Ovary (tissue), 3 donors: ENCODE measurements around the gene TBATA.

ENCODE experiments used
- POLR2A ChIP-seq: fragments of 450-650 bp; IDR thresholded peaks from one replicate; pipeline ENCODE4 v1.6.1; 2017; ENCODE audit warnings: antibody characterized with exemption, mild to moderate bottlenecking, moderate library complexity
- TF ChIP-seq, protein P1 (sequence below), 3 donors: fragments of 450-650 bp in 2 of 3; fragments of 200-600 bp in 1 of 3; IDR thresholded peaks; one replicate each; pipeline versions ENCODE4 v1.5.1 to v1.8.0; 2016 to 2022; ENCODE audit warnings: antibody characterized with exemption in 3 of 3, mild to moderate bottlenecking in 1 of 3
- donor health status: DM: no; HTN: no; CAD: no.

DNA sequence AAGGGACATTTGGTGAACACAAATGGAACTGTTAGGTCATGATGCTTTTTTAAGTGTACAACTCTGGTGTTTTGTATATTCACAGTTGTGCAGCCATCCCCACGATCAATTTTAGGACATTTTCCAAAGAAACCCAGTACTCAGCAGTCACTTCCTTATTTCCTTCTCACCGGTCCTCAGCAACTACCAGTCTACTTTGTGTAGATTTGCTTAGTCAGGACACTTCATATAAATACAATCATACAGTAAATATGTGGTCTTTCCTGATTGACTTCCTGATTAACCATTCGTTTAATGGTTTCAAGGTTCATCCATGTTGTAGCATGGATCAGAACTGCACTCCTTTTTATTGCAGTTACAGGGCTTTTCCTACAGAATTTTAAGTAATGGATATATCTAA, 45.0 kb upstream of the TBATA start:
- no peak for TF ChIP-seq POLR2A
- TF ChIP-seq, protein P1, sequence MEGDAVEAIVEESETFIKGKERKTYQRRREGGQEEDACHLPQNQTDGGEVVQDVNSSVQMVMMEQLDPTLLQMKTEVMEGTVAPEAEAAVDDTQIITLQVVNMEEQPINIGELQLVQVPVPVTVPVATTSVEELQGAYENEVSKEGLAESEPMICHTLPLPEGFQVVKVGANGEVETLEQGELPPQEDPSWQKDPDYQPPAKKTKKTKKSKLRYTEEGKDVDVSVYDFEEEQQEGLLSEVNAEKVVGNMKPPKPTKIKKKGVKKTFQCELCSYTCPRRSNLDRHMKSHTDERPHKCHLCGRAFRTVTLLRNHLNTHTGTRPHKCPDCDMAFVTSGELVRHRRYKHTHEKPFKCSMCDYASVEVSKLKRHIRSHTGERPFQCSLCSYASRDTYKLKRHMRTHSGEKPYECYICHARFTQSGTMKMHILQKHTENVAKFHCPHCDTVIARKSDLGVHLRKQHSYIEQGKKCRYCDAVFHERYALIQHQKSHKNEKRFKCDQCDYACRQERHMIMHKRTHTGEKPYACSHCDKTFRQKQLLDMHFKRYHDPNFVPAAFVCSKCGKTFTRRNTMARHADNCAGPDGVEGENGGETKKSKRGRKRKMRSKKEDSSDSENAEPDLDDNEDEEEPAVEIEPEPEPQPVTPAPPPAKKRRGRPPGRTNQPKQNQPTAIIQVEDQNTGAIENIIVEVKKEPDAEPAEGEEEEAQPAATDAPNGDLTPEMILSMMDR (IDR thresholded peaks at IDR 0.05) = no peak
